Measurements from ENCODE around the gene C6orf132.

Gene C6orf132

DNA sequence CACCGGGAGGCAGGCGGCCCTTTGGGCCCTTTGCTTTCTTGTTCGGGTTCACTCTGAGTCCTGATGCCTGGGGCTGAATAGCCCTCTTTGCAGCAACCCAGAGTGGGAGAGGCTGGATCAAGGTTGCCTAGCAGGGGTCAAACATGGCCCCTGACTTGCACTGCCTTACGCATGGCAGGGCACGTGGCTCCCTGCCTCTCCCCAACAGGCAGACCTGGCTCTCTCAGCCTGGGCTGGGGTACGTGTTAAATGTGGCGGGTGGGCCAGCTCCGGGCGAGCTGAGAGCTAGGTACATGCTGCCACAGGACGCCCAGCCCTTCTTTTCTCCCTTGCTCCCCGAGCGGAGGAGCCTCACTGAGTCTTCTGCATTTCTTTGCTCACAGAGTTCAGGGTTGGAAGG, 7.3 kb downstream of the C6orf132 start:
- no peak for FAIRE-seq

DNA sequence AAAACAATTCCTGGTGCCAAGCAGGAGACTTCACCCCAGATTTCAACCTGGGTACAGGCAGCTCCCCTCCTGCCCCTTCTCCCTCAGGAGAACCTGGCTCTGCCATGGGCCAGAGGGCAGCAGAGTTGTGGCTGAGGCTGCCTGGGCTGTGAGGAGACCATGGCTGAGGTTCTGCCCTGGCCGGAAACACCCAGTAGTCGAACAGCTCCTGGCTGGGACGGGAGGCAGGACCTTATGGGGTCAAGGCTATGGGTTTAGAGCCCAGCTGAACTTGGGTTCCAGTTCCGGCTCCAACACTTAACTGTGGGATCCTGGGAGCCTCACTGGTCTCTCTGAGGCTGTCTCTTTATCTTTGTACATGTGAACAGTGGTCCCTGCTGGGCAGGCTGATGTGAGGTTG, 8.5 kb downstream of the C6orf132 start:
- FAIRE-seq: no peak

DNA sequence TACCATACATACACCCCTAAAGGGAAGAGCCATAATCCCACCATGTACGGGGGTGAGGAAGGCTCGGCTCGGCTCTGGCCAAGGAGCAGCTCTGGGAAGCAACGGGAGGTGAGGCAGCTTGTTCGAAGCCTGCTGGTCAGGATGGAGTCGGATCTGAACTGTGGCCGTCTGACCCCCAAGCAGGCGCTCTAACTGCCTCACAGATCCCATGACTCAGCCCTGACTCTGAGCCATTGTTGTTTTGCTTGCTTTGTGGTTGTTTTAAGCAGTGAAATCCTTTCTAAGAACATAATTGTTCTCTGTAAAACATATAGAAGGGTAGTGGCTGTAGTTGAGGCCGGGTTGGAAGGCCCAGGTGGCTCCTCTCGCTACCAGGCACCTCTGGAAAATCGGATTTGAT, 10.9 kb downstream of the C6orf132 start:
- no peak for FAIRE-seq

DNA sequence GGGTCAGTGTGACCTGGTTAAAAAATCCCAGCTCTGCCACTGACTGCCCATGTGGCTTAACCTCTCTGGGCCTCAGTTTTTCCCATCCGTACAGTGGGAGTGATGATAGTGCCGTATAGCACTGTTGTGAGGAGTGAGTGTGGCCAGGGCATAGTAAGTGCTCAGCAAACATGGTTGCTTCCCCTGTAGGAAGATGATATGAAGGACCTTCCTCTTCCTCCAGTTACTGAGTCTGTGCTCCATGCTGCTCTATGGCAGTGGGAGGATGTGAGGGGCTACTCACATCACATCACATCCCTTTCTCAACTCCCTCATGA, 13.1 kb downstream of the C6orf132 start:
- no peak for FAIRE-seq

DNA sequence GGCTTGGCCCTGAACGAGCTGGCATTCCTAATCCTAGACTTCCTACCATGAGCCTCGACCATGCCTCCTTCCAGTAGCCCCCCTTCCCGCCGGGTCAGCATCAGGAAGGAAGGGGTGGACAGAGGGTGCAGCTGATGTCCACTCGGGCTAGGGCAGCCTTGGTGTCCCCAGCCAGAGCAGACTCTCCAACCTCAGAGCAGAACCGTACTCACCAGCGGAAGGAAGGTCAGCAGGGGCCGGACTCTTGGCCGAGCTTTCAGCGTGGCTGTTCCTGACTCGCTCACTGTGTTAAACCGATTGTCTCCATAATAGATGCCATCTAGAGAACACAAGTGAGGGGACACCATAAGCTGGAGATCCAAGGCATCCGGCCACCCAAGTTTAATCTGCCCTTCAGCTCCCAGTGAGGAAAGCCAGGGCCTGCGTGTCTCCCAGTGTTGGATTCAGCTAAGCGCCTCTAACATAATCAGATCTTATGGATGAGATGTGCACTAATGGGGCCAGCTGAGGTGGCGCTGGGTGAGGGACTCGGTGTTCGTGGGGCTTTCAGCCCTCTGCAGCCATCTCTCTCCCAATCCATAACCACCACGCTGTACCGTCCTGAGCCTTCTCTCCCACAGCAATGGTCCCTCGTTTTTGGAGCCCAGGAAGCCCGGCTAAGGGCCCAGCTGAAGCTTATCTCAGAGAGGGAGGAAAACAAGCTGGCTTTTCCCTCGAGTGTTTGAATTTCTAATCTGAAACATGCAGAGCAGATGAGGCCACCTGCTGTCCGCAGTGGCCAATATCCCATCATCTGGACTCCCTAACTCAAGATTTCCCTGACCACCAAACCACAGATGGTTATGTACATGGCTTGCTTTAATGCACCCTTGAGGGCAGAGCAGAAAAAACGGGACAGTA, 13.7 kb downstream of the C6orf132 start:
- FAIRE-seq: no peak

DNA sequence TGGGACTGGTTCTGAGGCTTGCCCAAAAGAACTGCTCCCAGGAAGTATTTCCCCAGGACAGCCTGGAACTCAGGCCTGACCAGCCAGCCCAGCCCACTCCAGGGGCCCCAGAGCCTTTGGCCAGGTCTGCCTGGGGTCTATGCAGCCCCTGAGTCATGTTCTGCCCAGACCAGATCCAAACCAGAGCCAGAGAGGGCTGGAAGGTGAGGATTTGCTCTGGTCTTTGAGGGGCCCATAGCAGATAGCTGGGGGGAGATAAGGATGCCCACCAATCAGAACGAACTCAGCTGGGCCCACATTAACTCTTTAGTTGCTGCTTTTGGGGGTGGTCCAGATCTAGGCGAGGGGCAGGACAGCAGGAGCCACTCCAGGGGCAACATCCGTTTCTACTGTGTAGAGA, 16.8 kb downstream of the C6orf132 start:
- FAIRE-seq: no peak

DNA sequence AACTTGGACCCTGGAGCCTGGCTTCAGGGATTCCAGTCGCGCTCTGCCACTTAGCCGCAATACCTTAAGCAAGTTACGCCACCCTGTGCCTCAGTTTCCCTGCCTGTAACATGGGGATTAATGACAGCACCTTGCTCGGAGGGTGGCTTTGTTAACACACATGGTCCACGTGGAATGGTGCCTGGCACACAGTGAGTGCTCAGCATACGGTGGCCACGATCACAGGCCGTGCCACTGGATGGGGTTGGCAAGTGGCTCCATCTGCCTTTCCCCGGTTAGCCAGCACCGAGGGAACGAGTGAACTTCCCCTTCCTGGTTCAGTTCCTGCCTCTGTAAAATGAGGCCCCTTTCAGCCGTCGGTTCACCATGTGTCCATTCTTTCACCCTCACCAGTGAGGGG, 17.2 kb downstream of the C6orf132 start:
- FAIRE-seq: no peak

DNA sequence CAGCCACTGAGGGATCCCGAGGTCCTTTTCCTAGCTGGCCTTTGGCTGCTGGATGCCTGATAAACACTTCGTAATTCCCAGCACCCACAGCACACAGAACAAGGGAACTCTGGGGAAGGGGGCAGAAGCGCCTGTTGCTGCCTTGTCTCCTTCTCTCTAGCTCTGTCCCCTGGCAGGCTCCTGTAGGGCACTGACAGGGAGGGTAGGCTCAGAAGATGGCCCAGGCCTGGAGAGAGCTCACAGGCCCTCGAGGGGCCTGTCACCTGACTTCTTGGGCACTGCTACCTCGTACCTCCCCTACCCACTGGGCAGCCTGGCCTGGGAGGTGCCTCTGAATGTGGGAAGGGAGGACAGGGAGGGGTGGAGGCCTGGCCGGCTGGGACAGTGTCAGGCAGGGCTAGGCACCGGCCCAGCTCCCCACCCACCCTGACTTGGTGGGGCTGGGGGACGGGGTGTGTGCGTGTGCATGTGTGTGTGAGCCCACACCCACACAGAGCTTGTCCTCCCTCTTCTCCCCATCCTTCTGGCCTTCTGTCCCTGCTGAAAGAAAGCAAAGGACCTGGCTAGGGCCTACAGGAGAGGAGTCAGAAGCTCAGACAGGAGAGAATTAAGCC, 18.1 kb downstream of the C6orf132 start:
- no peak for FAIRE-seq

DNA sequence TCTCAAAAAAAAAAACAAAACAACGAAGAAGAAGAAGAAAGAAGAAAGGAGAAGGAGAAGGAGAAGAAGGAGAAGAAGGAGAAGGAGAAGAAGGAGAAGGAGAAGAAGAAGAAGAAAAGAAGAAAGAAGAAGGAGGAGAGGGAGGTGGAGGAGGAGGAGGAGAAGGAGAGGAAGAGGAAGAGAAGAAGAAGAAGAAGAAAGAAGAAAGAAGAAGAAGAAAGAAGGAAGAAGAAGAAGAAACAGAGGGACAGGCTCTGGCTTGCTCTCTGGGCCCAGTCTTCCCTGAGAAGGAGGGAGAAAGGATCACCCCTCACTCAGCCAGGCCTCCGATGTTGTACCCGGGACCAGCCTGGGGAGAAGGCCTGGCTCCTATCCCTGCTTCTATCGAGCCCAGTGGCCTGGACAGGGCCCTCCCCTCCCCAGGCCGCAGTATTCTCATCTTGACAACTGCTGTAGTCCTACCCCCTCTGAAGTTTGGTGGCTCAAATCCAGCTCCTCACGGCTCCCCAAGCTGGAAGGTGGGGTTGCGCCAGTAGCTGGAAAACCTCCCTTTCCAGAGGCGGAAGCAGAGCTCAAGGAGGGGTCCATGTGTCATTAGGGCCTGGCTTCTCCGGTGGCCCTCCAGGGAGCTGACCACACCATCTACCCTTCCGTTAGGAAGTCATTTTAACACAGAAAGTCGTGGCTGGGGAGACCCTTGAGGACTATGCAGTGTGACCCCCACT, 18.9 kb downstream of the C6orf132 start:
- FAIRE-seq: no peak

DNA sequence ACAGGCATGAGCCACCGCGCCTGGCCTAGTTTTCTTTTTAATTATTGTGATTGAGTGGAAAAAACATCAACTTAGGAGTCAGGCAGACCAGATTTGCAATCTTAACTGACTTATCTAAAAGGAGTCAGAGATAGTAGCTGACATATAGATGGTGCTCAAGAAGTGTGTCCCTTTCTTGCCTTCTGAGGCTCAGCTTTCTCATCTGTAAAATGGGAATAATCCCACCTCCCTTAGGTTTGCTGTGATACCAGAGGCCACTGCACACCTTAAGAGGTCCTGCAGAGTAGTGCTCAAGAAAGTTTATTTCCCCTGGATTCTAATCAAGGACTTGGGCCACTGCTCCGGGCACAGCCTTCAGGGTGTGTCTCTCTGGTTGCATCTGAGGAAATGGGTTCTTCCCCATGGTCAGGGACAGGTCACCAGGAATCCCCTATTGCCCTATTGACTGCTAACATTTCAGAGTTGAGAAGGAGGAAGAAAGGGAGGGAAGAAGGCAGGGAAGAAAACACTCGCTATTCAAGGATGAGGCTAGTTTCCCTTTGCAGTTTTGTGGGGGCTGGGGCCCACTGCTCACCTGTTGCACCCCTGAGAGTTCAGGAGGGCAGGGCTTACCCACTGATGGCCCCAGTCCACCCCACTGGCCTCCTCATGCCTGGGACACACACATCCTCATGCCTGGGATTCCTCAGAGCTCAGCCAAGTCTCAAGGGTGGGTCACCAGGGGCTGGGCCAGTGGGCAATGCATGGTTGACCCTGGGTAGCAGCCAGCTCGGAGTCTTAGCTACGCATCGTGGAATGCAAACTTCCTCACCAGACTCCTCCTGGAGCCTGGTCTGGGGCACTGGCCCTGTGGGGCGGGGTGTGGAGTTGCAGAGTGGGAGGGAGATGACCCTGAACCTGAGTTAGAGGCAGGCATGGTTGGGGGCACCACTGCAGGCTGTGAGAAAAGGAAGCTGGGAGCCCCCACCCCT, 21.2 kb downstream of the C6orf132 start:
- FAIRE-seq: no peak

DNA sequence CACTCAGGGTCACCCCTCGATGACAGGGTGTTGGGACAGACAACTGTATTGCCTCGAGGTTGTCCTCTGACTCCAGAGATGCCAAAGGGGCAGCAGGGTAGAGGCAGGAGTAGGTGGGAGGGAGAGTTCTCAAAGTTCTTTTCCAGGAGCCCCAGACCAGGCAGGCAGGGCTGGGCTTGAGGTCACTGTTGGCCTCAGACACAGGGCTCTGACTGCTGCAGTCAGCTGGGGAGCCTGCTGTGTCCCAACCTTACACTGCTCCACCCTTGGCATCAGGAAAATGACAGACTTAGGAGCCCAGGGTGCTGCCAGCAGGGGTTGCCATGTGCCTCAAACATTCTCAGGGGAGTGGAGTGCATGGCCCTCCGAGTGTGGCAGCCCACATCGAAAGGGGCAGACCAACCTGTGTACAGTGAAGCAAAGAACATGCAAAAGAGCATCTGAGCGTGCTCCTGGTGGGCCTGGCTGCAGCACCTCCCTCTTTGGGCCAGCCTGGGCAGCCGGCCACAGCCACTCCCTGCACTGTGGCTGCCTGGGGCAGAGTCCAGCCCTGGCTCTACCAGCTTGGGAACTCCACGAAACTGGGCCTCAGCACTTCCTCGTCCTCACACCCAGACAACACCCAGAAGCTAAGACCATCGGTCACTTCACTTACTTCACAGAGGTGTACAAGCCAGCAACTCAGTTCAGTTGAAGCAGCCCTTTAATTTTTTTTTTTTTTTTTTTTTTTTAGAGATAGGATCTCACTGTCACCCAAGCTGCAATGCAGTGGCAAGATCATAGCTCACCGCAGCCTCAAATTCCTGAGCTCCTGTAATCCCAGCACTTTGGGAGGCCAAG, 24.0 kb downstream of the C6orf132 start:
- no peak for FAIRE-seq

DNA sequence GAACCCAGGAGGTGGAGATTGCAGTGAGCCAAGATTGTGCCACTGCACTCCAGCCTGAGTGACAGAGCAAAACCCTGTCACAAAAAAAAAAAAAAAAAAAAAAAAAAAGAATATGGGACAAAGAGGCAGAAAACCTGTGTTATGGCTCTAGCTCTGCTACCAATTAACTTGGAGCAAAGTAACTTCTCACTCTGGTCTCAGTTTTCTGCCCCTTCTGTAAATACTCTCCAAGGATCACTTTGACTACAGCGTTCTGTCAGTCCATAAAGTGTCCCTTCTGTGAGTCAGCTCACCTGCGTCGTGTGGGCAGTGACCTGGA, 24.6 kb downstream of the C6orf132 start:
- no peak for FAIRE-seq

DNA sequence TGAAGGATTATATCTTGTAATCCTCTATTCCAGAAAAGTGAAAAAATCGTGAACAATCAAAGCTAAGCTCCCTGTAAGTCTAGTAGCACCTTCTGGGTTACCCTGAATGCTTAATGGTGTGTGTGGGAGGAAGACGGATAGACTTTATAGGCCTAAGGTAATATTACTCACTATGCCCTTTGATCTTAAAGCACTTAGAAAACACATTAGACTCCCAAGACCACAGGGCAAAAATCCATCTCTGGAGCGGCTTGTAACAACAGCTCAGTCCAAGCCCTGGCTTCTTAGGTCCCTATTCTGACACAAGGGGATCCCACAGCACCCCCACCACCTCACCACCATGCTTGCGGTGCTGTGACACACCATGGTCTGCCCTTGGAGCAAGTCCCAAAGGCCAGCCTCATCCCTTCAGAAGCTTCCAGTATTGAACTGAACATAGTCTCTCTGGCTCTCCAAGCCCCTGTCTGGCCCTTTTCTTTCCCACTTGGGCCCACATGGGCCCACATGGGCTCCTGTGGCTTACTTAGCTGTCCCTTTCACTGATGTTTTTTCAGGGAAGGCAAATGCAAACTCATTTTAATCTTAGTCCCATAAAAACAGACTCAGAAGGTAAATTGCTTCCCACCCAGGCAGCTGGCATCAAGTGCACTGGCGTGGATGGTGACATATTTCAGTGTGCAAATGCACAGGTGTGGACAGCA, 28.3 kb downstream of the C6orf132 start:
- FAIRE-seq: no peak

DNA sequence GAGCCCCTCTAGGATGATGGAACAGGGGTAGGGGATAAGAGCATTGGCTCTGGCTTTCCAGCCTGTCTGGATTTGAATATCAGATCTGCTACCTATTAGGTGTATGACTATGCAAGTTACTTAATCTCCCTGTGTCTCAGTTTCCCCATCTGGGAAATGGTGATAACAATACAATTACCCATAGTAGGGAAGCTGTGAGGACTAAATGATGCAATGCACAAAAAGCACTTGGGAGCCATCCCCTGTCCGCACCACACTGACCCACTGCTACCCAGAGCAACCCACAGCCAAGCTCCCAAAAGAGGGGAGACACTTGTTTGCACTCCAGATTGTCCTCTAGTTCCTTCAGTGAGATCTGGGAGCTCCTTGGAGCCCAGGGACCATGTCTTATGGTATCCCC, 30.1 kb downstream of the C6orf132 start:
- no peak for FAIRE-seq

DNA sequence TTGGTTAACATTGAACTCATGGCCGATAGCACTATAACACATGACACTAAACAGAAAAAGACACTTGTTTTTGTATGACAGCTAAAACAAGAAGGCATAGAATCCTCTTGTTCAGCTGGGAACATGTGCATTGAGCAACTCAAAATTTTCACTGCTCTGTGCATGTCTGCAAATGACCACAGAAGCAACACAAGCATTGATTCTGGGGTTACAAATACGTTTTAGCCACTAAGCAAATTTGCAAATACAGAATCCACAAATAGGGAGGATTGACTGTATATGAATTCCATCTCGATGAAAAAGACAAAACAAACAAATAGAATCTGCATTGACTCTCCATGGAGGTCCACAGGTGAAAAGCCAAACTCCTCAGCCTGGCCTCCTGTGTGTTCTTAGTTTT, 31.7 kb downstream of the C6orf132 start:
- FAIRE-seq: no peak

DNA sequence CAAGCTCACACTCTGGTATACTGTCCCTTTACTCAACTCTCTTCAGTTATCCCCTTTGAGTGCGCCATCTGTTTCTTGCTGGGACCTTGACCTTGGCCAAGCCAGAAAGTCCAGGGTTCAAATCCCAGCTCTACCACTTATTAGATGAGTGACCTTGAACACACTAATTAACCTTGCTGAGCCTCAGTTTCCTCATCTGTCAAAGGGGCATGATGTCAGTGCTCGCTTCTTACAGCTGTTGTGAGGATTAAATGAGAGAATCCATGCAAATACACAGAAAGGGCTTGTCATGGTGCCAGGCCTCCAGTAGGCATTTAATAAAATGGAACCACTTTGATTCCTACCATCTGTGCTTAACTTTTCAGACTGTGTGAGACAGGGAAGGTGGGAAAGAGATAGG, 34.3 kb downstream of the C6orf132 start:
- FAIRE-seq: no peak

DNA sequence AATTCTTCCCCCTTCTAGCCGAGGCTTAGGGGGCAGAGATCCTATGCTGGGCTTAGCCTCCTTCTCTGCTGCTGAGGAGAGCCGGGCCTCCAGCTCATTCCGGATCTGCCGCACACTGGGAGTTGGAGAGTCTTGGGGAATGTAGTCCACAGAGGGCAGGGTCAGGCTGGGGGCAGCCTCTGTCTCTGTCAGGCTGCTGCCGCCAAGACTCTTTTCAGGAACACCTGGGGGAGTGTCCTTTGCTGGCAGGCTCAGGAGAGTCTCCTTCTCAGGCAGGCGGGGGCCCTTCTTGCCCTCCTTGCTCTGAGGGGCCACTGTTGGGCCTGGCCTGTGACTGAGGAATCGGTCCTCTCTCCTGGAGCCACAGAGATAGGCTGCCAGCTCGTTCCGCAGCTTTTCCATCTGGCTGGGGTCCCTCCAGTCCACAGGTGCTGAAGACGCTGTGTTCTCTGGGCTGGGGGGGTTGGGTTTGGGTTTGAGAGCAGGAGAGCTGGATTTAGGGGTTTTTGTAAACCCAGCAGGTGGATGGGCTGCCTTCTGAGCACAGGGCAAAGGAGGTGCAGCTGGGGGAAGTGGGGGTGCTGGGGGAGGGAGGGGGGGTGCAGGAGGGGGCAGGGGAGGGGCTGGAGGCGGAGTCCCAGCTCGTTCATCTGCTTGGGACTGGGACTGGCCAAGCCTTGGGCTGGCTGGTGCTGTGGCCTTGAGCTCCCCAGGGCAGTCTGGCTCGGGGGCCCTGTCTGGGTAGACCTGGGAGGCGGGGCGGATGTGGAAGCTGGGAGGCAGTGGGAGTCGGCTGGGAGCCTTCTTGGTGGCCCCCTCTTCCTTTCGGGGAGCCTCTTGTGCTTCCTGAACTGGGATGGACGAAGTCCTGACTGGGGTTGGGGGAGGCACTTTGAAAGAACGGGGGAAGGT, 36.1 kb downstream of the C6orf132 start:
- FAIRE-seq: no peak

DNA sequence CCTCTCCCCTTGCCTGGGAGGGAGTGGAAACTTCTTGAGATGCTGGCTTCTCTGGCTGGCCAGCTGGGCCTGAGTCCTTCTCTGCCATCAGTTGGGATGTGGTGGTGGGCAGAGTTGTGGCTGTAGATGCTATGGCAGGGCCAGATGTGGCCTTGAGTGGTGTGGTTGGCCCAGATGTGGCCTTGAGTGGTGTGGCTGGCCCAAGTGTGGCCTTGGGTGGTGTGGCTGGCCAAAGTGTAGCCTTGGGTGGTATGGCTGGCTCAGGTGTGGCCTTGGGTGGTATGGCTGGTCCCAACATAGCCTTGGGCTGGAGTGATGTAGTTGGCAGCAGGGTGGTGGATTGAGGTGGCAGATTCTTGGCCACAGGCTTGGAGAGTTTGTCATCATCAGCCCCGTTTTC, 36.7 kb downstream of the C6orf132 start:
- FAIRE-seq: no peak

DNA sequence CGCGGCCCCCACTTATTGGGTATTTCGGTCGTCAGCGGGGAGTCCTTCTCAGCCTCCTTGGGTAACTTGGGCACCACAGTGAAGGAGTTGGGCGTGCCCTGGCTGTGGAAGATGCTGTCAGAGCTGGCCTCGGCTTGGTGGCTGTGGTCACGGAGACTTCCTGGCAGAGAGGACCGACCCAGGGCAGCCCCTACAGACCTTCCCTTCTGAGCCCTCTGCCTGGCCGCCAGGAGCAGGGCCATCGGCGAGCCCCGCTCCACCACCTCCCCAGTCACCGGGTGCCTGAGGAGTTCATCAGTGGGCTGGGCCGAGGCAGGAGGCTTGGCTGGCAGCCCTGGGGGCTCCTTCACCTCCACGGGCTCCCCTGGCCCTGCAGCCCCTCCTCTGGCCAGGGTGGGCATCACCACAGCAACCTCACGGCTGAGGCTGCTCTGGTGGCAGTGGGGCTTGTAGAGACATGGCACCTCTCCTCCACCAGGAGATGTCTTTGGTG, 37.2 kb downstream of the C6orf132 start:
- no peak for FAIRE-seq

DNA sequence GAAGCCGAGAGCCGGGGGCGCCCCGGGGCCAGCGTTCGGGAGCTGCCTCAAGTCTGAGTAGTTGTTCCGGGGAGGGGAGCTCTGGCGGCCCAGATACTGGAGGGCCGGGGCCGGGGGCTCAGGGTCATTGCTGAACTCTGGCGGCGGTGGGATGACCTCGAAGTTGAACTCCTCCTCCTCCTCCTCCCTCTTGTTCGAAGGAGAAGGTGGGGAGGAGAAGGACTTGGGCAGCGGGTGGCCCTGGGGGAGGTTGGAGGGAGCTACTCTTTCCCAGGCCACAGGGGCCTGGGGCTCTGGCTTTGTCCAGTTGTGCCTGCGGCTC, 37.7 kb downstream of the C6orf132 start:
- FAIRE-seq: no peak
